Esophagus mucosa (tissue), 1 donor: Measurements from ENCODE around the gene ATP9A. TPM values are rescaled to one million over a fixed set of nuclear protein-coding genes. Genes with fewer than 3 reads are reported as not detected.
A peak's percentile ranks its signal among the peaks of the same experiment; 100 is the strongest.
"Not testable (repeated sequence)": the region's sequence is repeated elsewhere in the genome, so short reads cannot be mapped to it uniquely, and the experiment has no call there.

ENCODE experiments used
- ATAC-seq: fragments of 200-7000 bp; cut with Tn5 transposase; one replicate; pipeline ENCODE4 v1.9.1; 2020
- total RNA-seq: library from RNA; stranded (reverse); gene quantifications from one replicate; pipeline ENCODE4 v1.2.4, GENCODE V29; 2023
- donor health status: DM: yes; HTN: yes; CAD: no.

The ATP9A gene
- total RNA-seq, 1 donor from 2014 or later = 29.3 TPM

DNA sequence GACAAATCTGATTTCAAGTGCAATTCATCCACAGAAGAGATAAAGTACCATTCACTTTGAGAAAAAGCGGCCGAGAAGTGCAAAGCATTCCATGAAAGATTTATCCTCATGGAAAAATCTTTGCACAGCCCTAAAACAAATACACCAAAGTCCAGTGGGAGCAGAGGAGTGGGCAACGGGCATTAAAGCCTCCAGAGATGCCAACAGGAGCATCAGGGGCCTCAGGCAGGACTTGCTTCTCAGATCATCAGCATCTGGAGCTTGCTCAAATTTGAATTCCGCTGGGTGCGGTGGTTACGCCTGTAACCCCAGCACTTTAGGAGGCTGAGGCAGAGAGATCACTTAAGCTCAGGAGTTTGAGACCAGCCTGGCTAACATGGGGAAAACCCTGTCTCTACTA, 115.0 kb downstream of the ATP9A start:
- no peak for ATAC-seq

DNA sequence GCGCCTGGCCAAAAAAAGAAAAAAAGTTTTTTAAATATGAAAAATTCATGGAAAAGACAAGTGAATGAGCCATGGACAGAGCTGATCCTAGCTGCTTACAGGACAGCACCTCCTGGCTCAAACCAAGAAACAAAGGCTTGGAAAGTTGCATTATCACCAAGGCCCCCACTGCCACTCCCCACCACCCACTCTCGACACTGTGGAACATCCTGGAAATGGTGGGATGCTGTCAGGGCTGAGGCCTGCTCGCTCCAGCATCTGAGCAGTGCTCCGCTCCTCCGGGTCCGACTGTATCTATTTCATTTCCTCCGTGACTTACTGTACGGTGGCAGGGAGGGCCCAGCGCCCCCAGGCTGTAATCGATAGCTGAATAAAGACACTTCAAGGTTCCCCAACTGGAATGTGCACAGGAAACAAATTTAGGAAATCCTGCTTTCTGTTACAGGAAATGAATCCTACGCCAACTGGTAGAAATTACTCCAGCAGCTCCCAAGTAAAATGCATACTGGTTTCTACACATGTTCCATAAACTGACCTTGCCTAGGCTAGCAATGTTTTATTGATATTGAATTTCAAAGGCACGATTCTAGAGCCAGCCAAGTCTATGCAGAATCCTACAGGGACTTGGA, 116.2 kb downstream of the ATP9A start:
- no peak for ATAC-seq

DNA sequence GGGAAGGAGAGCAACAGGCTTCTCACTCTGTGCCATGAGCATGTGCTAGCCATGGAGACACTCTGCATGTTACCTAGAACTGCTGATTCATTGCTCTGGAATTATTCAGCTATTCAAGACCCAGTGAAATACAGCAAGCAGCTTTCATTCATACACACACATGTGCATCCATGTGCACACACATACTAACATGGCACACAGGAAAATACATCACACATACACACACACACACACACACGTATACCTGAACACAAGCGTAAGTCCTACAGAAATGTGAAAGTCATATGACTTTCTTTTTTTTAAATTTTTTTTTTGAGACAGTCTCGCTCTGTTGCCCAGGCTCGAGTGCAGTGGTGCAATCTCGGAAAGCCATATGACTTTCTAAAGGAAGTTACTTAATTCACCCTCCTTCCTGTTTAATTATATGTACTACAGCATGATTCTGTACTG, 117.5 kb downstream of the ATP9A start:
- ATAC-seq = peak; percentile 26

DNA sequence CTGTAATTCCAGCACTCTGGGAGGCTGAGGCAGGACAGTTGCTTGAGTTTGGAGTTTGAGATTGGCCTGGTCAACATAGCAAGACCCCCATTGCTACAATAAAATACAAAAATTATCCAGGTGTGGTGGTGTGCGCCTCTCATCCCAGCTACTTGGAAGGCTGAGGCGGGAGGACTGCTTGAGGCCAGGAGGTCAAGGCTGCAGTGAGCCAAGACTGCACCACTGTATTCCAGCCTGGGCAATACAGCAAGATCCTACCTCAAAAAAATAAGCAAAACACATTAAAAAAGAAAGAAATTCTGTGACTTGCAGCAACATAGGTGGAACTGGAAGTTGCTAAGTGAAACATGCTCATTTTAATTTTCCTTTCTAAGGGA, 119.6 kb downstream of the ATP9A start:
- no peak for ATAC-seq

DNA sequence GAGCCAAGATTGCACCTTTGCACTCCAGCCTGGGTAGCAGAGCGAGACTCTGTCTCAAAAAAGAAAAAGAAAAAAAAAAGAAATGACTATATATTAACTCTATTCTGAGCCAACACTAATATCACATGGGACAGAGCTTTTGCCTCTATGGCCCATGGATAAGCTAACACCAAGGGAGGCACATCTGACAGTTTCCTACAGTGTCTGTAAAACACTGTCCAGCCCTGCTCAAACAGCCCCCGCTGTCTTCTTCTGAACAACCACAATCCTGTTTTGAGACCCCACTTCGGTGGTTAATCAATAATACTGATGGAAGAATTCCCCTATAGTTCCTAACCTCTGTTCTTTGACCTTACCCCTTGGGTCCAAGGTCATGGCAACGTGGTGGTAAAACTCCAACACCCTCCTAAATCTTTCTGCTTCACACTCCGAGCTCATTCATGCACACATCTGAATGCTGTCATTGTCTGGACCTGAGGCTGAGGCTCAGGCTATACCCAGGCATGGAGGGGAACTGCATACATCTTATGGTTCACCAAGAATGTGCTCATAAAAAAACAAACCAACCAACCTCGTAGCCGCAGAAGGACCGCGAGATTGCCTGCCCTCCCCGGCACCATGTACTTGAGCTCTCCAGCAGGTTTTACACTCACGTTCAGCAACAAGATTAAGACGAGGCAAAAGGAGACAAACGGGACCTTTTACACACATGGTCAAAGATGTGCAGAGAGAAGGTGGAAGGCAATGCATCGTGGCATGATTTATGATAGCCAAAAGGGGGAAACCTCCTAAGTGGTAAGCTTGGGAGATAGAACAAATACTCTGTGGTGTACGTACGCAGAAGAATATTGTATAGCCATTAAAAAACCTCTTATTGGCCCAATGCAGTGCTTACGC, 120.3 kb downstream of the ATP9A start:
- no peak for ATAC-seq

DNA sequence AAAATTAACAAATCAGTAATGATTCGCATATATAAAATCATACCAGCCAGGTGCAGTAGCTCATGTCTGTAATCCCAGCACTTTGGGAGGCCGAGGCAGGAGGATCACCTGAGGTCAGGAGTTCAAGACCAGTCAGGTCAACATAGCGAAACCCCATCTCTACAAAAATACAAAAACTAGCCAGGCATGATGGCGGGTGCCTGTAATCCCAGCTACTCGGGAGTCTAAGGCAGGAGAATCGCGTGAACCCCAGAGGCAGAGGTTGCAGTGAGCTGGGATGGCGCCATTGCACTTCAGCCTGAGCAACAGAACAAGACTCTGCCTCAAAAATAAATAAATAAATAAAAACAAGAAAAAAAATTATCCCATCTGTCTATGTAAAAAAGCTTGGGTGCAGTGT, 124.4 kb downstream of the ATP9A start:
- ATAC-seq = not testable (repeated sequence)

DNA sequence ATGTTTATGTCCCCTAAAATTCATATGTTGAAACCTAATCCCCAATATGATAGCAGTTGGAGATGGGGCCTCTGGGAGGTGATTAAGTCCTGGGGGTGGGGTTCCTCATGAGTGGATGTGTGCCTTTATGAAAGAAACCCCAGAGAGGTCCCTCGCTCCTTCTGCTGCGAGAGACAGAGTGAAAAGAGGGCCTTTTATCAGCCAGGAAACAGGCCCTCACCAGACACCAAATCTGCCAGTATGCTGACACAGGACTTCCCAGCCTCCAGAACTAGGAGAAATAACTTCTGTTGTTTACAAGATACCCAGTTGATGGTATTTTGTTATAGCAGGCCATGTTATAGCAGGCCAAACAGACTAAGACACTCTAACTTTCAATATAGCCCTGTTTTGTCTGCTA, 124.8 kb downstream of the ATP9A start:
- ATAC-seq = no peak

DNA sequence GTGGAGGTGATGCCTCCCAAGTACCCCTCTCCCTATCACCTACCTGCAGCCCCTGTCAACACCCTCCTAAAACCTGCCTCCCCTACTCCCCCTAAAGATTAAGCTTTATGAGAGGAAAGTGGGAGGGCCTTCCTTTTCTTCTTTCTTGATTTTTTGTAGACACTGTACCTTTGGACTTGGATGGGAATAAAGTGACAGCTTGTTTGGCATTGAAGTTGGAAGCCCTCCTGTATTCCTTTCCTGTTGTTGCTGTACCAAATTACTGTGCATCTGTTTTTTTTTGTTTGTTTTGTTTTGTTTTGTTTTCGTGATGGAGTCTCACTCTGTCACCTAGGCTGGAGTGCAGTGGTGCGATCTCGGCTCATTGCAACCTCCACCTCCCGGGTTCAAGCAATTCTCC, 126.3 kb downstream of the ATP9A start:
- ATAC-seq = no peak

DNA sequence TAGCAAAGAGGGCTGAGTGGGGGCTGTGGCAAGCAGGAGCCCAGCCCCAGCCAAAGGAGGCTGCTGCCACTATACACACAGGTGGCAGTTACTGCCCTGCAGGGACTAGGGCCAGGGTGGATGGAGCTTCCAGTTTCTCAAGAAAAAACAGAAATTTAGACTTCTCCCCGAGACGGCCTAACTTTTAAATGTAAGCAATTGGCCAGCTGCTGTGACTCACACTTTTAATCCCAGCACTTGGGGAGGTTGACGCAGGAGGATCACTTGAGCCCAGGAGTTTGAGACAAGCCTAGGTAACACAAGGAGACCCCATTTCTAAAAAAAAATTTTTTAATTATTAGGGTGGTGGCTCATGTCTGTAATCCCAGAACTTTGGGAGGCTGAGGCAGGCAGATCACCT, 127.4 kb downstream of the ATP9A start:
- no peak for ATAC-seq

DNA sequence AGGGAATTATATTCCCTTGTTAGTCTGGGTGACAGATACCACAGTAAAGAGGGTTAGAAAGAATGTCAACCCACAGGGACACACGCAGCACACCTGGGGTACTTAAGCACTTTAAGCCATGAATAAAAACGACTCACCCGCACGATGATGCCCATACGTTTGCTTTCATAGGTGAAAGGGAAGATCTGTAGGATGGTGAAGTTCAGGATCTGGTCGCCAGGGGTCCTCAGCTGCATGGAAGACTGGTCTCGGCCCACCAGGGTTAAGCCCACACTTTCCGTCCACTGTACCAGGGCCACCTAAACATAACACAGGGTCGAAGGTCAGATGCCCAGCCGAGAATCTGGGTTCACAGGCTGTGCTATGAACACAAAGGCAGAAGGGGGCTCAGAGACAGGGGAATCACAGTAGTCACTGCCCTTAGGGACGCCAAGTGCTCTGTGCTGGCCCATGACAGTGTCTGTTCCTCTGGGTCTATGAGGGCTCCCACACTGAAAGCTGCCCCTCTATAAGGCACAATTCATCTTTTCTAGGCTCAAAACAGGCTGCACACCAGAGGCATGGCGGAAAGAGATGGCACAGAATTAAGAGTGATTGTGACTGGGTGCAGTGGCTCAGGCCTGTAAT, 128.9 kb downstream of the ATP9A start:
- ATAC-seq = peak; percentile 60

DNA sequence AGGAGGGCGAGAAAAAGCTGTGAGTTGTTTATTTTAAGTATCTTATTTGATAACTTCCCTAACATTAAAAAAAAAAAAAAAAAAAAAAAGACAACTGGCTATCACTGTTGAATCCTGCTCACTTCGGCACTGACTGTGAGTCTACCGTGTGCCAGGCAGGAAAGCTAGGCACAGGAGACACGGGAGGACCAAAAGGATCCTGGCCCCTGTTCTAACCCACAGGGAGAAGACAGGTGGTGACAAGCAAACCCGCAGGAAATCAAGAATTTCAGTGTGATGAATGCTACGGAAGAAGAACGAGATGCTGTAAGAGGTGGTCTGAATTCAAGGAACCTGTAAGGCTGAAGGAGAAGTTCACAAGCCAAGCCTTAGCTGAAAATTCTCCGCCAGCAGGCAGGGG, 130.9 kb downstream of the ATP9A start:
- ATAC-seq = no peak

DNA sequence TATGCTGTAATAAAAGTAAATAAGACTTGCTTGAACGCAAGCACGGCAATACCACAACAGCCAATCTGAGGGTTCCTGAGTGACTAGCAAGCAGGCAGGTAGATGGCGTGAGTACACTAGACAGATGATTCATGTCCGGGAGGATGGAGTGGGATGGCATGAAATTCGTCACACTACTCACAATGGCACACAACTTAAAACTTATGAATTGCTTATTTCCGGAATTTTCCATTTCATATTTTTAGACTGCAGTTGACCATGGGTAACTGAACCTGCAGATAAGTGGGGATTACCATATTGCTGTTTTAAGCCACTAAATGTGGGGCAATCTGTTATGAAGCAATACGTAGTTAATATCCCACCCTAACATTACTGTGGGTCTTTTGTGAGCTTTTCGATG, 132.1 kb downstream of the ATP9A start:
- ATAC-seq = peak; percentile 65

DNA sequence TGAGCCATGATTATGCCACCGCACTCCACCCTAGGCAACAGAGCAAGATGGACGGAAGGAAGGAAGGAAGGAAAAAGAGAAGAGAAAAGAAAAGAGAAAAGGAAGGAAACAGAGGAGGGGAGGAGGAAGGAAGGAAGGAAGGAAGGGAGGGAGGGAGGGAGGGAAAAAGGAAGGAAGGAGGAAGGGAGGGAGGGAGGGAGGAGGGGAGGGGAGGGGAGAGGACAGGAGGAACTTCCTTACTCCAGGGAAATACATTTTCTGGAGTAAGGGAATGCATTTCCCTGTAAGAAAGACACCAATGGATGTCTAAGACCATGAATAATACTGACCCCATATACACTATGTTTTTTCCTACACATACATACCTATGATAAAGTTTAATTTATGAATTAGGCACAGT, 132.5 kb downstream of the ATP9A start:
- no peak for ATAC-seq

DNA sequence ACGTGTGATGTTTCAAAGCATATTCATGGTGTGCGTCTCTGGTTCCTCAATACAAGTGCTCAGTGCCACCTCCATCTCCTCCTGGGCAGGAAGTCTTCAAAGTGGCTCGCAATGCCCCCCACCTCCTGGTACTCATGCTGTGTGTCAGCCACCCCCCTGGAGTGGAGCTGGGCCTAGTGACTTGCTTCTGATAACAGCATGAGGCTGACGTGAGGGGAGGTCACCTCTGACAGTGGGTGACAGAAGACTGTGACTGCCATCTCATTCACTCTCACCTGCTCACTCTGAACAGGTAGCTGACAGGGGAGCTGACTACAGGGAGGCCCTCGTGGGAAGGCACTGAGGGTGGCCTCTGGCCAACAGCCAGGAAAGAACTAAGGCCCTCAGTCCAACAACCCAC, 133.3 kb downstream of the ATP9A start:
- ATAC-seq = no peak

DNA sequence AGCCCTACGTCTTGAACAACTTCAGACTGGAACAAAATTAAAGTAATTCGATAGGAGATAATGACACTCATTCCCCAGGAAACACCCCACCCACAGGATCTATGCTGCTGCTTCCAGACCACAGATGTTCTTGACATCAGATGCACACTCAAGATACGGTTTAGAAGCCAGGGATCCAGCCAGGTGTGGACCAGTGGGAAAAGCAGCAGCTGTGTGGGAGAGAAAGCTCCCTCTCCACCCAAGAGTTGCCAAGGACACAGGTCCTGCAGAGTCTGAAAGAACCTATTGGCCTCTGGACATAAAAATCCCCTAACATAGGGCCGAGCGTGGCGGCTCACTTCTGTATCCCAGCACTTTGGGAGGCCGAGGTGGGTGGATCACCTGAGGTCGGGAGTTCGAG, 133.9 kb downstream of the ATP9A start:
- no peak for ATAC-seq

DNA sequence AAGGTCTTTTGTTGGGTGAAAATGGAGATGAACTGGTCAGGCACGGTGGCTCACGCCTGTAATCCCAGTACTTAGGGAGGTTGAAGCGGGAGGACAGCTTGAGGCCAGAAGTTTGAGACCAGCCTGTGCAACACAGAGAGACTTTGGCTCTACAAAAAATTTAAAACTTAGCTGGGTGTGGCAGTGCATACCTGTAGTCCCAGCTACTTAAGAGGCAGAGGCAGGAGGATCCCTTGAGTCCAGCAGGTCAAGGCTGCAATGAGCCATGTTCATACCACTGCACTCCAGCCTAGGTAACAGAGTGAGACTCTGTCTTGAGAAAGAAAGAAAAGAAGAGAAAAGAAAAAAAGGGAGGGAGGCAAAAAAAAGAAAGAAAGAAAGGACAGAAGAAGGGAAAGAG, 134.8 kb downstream of the ATP9A start:
- ATAC-seq = no peak

DNA sequence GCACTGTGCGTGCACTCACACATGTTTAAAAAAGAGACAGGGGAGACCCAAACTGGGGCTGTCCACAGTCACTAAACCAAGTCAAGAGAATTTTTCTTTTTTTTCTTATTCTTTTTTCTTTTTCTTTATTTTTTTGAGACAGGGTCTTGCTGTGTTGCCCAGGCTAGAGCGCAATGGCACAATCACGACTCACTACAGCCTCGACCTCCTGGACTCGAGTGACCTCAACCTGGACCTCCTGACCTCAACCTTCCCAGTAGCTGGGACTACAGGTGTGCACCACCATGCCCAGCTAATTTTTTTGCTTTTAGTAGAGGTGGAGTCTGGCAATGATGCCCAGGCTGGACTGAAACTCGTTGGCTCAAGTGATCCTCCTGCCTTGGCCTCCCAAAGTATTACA, 136.2 kb downstream of the ATP9A start:
- ATAC-seq = no peak

DNA sequence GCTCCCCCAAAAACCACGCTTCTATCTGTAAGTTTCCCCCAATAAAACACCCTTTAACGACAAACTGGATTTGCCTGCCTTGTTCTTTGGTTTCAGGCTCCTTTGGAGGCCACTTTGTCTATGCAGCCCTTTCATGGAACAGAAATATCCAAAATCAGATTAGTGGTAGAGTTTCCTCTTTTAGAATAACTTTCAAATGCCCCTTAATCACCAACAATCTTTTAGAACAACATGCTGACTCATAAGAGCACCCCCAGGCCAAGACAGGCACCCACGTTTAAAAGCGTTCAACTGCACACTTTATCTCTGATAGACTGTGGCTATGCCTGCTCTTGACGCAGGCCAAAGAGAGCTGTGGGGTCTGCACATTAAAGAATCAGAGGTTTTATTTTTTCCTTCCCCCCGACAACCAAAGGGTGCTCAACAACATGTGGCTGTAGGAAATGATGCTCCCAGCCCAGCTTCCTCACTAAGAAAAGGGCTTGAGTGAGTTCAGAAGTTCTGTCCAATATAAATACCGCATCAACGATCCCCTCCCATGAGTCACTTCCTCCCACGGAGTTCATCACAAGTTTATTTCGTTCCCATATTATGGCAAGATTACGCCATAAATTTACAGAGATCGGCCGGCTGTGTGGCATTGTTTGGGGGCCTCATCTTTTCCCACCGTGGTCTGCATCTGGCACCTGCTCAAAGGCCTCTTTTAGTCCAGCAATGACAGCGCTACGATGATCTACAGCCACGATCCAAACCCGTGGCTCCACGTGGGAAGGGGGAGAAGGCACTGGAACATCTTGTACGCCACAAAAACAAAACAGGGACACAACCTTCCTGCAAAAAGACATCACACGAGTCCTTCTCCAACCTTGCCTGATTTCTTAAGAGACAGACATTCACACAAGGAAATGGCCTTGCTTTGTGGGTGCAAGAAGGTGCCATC, 136.9 kb downstream of the ATP9A start:
- peak; percentile 80 for ATAC-seq

DNA sequence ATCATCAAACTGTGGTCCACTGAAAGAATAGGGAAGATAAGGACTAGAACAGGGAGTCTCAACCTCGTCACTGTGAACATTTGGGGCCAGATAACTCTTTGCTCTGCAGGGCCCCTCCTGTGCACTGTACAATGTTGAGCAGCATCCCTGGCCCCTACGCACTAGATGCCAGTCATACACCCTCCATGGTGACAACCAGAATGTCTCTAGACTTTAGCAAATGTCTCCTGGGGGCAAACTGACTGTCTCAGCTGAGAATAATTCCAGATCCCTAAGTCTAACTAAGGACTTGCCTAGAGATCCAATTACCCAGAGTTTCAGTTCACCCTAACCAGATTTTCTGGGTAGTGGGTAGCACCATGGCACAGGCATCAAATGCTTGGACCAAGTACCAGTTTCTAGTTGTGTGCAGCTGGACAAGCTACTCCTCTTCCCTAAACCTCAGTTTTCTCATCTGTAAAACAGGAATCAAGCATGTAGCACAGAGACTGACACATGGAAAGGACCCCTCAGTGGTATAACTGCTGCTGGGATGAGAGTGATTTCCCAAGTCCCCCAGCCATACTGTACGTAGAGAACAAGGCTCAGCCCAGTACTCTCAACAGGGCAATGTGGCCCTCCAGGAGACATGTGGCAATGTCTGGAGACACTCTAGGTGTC, 138.7 kb downstream of the ATP9A start:
- ATAC-seq = no peak

DNA sequence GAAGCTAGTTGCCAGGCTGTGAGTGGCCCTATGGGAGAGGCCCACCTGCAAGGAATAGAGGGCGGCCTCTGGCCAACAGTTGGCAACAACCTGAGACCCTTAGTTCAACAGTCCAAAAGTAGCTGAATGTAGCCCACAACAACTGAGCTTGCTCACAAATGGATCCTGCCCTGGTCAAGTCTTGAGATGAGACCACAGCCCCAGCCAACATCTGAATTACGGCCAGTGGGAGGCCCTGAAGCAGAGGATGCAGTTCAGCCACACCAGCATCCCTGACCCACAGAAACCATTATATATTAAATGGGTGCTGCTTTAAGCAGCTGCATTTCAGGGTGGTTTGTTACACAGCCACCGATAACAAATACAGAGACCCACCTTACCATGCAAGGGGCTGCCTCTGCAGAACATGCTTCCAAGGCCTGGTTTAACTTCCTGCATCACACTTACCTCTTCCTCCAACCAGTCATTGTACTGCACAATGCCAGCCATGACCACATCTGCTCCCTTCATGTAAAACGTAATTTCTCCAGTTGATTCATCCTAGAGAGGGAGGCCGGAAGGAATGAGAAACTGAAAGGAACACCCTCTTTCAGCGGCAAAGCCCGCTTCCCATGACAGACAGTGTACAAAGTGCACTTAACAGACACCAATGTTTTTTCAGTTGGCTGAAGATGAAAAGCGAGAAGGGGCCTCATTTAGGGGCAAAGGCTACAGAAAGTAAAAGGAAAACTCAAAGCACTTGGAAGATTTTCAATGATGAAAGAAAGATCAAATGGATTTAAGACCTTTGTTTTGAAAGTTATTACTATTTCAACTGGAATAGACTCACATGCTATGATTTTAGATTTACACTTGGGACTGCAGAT, 139.4 kb downstream of the ATP9A start:
- no peak for ATAC-seq

DNA sequence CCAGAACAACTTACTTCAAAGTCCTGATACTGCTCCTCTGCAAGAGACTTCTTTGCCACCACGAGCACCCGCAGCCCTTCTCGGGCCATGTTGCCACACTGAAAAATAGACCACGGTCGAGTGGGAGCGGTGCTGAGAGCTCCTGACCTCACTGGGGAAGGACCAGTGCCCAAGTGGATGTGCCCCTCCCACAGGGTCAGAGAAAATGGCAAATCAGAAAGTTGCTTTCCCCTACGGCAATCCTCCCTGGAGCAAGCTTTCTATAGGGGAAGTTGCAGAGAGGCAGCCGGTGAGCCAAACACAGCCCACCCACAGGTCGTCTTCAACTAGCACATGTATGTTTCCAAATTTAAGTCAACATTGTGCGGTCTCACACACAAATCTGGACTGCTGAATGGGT, 140.6 kb downstream of the ATP9A start:
- ATAC-seq = no peak
